IPS-20b (cell line): ENCODE results near the gene FIG4.

Experiments used
- H3K27ac ChIP-seq: one replicate; pipeline ENCODE4 v1.5.1; 2013; ENCODE audit warnings: low read length
- H3K27me3 ChIP-seq: 2 replicates; pipeline ENCODE4 v1.6.1; 2013; ENCODE audit warnings: mild to moderate bottlenecking, low read length, inconsistent platforms; ENCODE audit not compliant: insufficient read depth
- H3K36me3 ChIP-seq: 2 replicates; pipeline ENCODE4 v1.6.1; 2013; ENCODE audit warnings: low read depth, mild to moderate bottlenecking, inconsistent platforms, low read length, moderate library complexity; ENCODE audit not compliant: insufficient read depth
- H3K4me1 ChIP-seq: 2 replicates; pipeline ENCODE4 v1.6.1; 2013; ENCODE audit warnings: mild to moderate bottlenecking, control low read depth, inconsistent platforms, low read length, moderate library complexity; ENCODE audit not compliant: insufficient read depth
- H3K4me3 ChIP-seq: 2 replicates; pipeline ENCODE4 v1.5.1; 2013; ENCODE audit warnings: mild to moderate bottlenecking, low read length, inconsistent platforms
- H3K9ac ChIP-seq: 2 replicates; pipeline ENCODE4 v1.6.1; 2013; ENCODE audit warnings: low read depth, mild to moderate bottlenecking, inconsistent platforms, low read length, moderate library complexity
- H3K9me3 ChIP-seq: 2 replicates; pipeline ENCODE4 v1.6.1; 2013; ENCODE audit warnings: mild to moderate bottlenecking, low read depth, low read length, inconsistent platforms; ENCODE audit not compliant: insufficient read depth

The FIG4 gene

DNA sequence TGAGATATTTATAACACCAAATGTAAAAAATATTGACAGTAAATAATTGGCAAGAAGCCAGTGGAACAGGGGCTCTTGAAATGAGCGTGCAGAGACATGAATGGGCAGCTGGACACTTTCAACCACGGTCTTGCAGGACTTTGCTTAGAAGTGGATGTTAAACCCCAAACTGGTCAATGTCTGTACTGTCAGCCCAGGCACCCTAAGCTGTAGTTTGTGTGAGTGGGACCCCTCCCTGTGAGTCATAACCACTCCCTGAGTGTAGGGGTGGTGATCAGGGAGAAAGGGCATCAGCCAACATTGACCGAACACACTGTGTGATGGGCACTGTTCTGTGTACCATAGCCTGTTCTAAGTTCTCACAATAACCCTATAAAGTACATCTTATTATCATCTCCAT lies 108.6 kb downstream of the FIG4 start:
- peaks cover 5% of the 10 kb centered on the region; the same call in 1 of the 2 replicates for H3K36me3 ChIP-seq
- no peak overlapping the region for H3K9ac ChIP-seq
- H3K9me3 ChIP-seq = no peaks in the 10 kb centered on the region
- H3K27ac ChIP-seq = no peak overlapping the region
- no peak overlapping the region for H3K4me3 ChIP-seq
- H3K4me1 ChIP-seq = no peaks in the 10 kb centered on the region; the same call in 1 of the 2 replicates
- H3K27me3 ChIP-seq = no peaks in the 10 kb centered on the region

DNA sequence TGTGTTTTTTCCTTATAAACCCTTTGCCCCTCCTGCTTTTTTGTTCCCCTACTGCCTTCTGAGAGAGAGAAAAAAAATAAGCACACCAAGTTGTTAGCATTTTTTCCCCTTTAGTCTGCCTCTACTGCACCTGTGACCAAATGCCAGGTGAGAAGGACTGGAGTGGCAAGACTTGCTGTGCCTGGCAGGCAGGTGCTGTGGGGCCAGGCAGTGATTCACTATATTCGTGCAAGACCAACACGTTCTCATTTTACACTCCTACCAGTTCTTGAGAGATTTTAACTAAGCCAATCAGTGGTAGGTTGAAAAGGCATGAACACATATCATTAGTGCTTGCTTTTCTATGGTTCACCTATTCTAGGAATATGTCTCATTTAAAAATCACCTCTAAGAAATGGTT lies 109.7 kb downstream of the FIG4 start:
- peaks cover 5% of the 10 kb centered on the region; the same call in 1 of the 2 replicates for H3K36me3 ChIP-seq
- H3K4me1 ChIP-seq = no peaks in the 10 kb centered on the region; the same call in 1 of the 2 replicates
- H3K27ac ChIP-seq = no peak overlapping the region
- no peaks in the 10 kb centered on the region for H3K27me3 ChIP-seq
- no peak overlapping the region for H3K4me3 ChIP-seq
- no peak overlapping the region for H3K9ac ChIP-seq
- H3K9me3 ChIP-seq = no peaks in the 10 kb centered on the region

DNA sequence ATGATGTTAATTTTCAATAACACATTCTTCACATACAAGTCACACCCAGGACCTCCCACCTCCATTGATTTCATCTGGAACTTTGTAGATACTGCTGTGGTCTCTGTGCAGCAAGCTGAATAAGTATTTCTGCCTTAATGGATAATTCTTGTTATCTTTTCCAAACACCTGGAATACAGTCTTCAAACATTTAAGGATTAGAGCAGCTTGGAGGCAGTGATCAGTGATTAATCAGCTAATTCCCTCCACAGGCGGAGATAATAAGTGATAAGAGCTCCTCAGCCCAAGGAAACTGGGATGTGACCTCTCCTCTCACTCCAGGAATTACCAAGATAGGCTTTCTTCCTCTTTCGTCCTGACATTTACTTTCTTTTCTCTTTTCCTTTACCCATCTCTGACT lies 110.7 kb downstream of the FIG4 start:
- no peak overlapping the region for H3K9ac ChIP-seq
- H3K27ac ChIP-seq = no peak overlapping the region
- H3K36me3 ChIP-seq = peaks cover 5% of the 10 kb centered on the region; the same call in 1 of the 2 replicates
- no peaks in the 10 kb centered on the region for H3K27me3 ChIP-seq
- H3K9me3 ChIP-seq = no peaks in the 10 kb centered on the region
- H3K4me3 ChIP-seq = no peak overlapping the region
- no peaks in the 10 kb centered on the region; the same call in 1 of the 2 replicates for H3K4me1 ChIP-seq

DNA sequence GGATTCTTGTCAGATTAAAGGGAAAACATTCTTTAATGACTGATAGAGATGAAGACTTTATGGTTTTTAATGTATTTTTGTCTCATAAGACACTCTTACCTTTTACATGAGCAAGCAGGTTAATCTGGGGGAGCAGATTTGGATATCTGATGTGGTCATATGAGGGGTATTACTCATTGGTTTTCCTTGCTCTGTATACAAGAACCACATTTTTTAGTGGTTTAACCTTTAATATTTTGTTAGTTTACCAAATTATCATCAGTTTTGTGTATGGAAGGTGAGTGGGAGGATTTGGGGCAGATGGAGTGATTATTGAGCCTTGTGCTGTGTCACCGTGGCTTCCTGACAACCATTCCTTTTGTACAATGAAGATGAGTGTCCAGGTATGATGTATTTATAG lies 112.9 kb downstream of the FIG4 start:
- H3K4me3 ChIP-seq = no peak overlapping the region
- no peaks in the 10 kb centered on the region for H3K9me3 ChIP-seq
- H3K27me3 ChIP-seq = no peaks in the 10 kb centered on the region
- no peaks in the 10 kb centered on the region; the same call in 1 of the 2 replicates for H3K36me3 ChIP-seq
- no peaks in the 10 kb centered on the region; the same call in 1 of the 2 replicates for H3K4me1 ChIP-seq
- H3K9ac ChIP-seq = no peak overlapping the region
- no peak overlapping the region for H3K27ac ChIP-seq

- Histone ChIP-seq H3K9ac (no peak overlapping the region), H3K27me3 (no peaks in the 10 kb centered on the region), H3K27ac (no peak overlapping the region), H3K4me1 (peaks cover 4% of the 10 kb centered on the region; the same call in 1 of the 2 replicates), H3K36me3 (no peaks in the 10 kb centered on the region), H3K9me3 (no peaks in the 10 kb centered on the region), H3K4me3 (no peak overlapping the region)
Observed at GRCh38 chr6:109807881-109808280, 116.8 kb downstream of the FIG4 start.

DNA sequence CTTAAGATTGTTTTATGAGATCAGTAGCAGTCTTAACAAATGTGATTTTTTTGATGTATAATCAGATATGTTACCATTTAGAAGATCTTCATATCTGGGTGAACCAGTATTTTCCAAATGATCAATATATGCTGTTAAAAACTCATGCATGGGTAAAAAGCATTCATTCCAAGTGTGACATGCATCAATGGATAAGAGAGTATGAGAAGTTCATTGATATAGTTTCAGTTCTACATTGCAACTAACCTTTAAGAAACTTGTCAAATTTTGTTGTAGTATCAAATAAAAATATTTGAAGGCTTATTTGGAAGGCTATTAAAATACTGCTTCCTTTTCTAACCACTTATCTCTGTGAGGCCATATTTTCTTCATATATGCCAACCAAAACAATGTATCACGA lies 117.7 kb downstream of the FIG4 start:
- H3K9me3 ChIP-seq = no peaks in the 10 kb centered on the region
- peaks cover 4% of the 10 kb centered on the region; the same call in 1 of the 2 replicates for H3K4me1 ChIP-seq
- H3K27me3 ChIP-seq = no peaks in the 10 kb centered on the region
- H3K27ac ChIP-seq = no peak overlapping the region
- H3K9ac ChIP-seq = no peak overlapping the region
- H3K4me3 ChIP-seq = no peak overlapping the region
- H3K36me3 ChIP-seq = peaks cover 3% of the 10 kb centered on the region; the same call in 1 of the 2 replicates

DNA sequence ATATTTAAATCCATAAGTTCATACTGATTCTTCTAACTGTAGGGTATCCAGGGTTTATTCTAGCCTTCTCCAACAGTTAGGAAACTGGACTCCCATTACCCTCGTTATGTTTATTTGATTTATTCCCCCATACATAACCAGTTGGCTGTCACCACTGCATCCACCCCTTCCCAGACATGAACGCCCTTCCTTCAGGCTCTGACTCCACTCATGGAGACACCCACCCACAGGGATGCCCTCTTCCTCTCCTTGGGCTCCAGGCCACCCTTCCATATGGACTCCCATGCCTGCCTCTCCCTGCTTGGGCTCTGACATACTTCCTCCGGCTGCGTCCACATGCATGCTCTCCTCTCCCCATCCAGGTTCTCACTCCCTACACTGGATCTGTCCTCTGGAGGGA lies 124.0 kb downstream of the FIG4 start:
- peaks cover 4% of the 10 kb centered on the region; the same call in 1 of the 2 replicates for H3K36me3 ChIP-seq
- H3K27me3 ChIP-seq = no peaks in the 10 kb centered on the region
- H3K9me3 ChIP-seq = no peaks in the 10 kb centered on the region
- no peak overlapping the region for H3K4me3 ChIP-seq
- peaks cover 4% of the 10 kb centered on the region; the same call in 1 of the 2 replicates for H3K4me1 ChIP-seq
- no peak overlapping the region for H3K9ac ChIP-seq
- no peak overlapping the region for H3K27ac ChIP-seq

DNA sequence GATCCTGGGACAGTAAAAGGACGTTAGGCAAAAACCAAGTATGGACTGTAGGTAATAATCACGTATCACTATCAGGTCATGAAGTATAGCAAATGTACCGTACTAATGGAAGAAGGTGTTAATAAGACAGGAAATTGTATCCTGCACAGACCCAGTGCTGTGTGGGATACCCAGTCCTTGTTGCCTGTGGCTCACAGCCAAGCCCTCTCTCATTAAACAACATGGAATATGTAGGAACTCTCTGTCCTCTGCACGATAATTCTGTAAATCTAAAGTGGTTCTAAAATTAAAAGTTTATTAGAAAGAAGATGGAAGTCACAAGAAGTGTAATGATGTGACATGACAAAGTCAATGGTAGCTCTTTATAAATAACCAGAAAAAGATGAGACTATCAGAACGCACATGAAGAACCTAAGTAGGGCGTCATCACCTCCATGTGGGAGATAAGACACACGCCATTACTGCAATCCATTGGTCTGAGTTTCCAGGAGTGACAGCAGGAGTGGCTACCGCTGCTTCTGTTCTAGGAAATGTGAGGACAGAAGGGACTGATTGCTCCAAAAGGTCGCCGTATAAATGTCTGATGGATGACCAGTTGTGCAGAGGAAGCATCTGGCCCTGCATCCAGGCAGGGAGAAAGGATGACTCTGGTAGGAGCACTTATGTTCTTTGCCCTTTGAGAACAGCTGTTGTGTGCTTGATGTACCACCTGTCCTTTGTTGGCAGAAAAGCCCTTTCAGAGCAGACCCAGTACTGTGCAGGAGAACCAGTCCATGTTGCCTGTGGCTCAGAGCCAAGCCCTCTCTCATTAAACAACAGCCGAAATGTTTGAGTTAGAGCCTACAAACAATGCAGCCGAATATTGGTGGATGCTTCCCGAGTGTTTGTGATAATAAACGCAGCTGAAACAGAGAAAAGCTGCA lies 125.6 kb downstream of the FIG4 start:
- Histone ChIP-seq H3K9me3 (no peaks in the 10 kb centered on the region), H3K4me1 (peaks cover 4% of the 10 kb centered on the region; the same call in 1 of the 2 replicates), H3K27me3 (no peaks in the 10 kb centered on the region), H3K9ac (no peak overlapping the region), H3K4me3 (no peak overlapping the region), H3K27ac (no peak overlapping the region), H3K36me3 (peaks cover 4% of the 10 kb centered on the region; the same call in 1 of the 2 replicates)

DNA sequence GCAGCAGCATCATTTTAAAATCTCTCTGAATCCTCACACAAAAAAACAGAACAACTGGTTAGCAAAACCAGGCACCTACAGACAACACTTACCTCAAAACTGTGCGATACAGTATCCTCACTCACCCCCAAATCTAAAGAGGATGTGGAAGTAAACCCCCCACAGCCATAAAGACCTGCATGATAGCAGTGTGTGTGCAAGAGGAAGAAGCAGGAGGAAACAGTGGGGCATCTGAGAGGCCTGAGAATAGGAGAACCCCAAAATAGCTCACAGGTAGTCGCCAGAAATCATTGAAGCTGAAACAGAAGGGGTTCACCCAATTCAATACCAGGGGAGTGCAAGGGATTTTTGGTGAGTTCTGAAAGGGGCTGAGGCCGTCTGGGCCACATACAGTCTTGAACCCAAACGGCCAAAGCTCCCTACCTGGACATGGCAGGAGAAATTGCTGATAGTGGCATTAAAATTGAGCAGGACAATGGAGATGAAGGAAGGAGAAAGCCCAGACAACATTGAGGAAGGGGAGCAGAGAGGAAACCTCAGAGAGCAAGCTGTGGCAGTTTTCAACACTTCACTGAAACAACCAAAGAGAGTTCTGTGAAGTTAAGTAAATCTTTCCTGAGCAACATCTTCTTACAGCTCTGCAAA lies 129.7 kb downstream of the FIG4 start:
- H3K4me1 ChIP-seq = peaks cover 6% of the 10 kb centered on the region
- H3K9me3 ChIP-seq = no peaks in the 10 kb centered on the region
- H3K4me3 ChIP-seq = no peak overlapping the region
- H3K27ac ChIP-seq = no peak overlapping the region
- no peak overlapping the region for H3K9ac ChIP-seq
- H3K36me3 ChIP-seq = peaks cover 4% of the 10 kb centered on the region
- no peaks in the 10 kb centered on the region for H3K27me3 ChIP-seq

DNA sequence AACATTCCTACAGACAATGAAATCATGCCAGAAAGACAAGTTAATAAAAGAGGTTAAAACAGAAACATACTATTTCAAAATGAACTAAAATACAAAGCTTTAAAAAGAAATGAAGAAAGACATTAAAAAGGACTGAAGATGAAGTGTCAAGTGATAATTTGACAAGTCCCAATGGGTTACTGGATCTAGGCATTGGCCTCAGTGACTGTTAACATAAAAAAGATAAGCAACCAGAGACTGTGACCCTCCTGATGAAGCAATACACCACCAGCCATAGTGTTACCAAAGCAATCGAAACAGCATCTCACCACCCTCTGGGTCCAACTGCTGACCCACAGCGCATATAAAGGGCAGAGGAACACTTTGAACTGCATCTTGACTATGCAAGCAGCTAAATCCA lies 130.3 kb downstream of the FIG4 start:
- Histone ChIP-seq H3K27me3 (no peaks in the 10 kb centered on the region), H3K9ac (no peak overlapping the region), H3K9me3 (no peaks in the 10 kb centered on the region), H3K4me1 (peaks cover 6% of the 10 kb centered on the region), H3K36me3 (peaks cover 7% of the 10 kb centered on the region), H3K4me3 (no peak overlapping the region), H3K27ac (no peak overlapping the region)

GRCh38 chr6:109824105-109824504 lies 133.0 kb downstream of the FIG4 start:
- H3K27ac ChIP-seq = no peak overlapping the region

More at GRCh38 chr6:109824105-109824504, 133.0 kb downstream of the FIG4 start:
- Histone ChIP-seq H3K27me3 (no peaks in the 10 kb centered on the region), H3K9me3 (no peaks in the 10 kb centered on the region), H3K9ac (no peak overlapping the region), H3K4me1 (peaks cover 6% of the 10 kb centered on the region), H3K36me3 (peaks cover 9% of the 10 kb centered on the region), H3K4me3 (no peak overlapping the region)
